NOMO-1 treated with dmso at 0.1 percent for 144 hours (cell line): Measurements from ENCODE around the gene FAHD2B.
"Not testable (repeated sequence)": the region's sequence is repeated elsewhere in the genome, so short reads cannot be mapped to it uniquely, and the experiment has no call there.

Experiments used
- DNase-seq: peaks from one replicate; lab custom pipeline; 2025; ENCODE audit not compliant: unreplicated experiment; lab: John Stamatoyannopoulos, UW

FAHD2B gene

GRCh38 chr2:97068722-97069121, 26.0 kb downstream of the FAHD2B start:
- not testable (repeated sequence) for DNase-seq

DNA sequence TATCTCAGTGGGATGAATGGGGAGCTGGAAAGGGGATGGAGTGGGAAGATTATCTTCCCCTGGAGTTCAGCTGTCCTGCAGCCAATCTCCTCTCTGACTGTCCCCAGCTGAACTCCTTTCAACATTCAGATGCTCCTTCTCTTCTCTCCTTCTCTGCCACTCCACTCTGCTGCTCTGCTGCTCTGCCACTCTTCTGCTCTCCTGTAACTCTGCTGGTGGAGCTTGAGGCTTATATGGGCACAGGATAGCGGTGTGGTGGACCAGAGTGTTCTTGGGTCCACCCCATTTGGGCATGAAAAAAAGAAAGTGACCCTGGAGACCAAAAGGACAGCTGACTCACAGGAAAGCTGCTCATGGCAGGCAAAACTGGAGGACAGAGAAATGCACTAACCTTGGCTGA, 26.6 kb downstream of the FAHD2B start:
- no peak for DNase-seq

GRCh38 chr2:97067279-97068004, 27.2 kb downstream of the FAHD2B start:
- no peak for DNase-seq

- DNase-seq = not testable (repeated sequence)
These were observed 28.7 kb downstream of the FAHD2B start for GRCh38 chr2:97066030-97066429.

DNA sequence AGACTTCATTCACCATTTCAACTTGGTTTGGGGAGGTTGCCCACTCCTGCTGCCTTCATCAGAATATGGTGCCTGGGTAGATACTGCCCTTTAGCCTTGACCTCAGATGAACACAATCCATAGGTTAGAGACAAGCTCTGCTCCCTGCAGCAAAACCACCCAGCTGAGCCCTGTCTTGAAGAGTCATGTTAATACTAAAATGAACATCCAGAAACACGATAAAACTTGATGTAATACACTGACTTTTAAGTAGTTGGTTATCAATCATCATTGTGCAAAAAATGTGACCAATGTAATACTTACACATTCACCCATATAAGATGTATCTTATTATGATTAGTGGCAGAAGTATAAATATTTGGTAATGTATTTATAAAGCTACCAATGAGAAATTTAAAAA, 32.7 kb downstream of the FAHD2B start:
- DNase-seq = not testable (repeated sequence)

- not testable (repeated sequence) for DNase-seq
These were observed 34.9 kb downstream of the FAHD2B start for GRCh38 chr2:97059782-97060181.

- not testable (repeated sequence) for DNase-seq
These were observed 38.5 kb downstream of the FAHD2B start for GRCh38 chr2:97056150-97056549.

GRCh38 chr2:97050032-97050431, 44.6 kb downstream of the FAHD2B start:
- DNase-seq = not testable (repeated sequence)

DNA sequence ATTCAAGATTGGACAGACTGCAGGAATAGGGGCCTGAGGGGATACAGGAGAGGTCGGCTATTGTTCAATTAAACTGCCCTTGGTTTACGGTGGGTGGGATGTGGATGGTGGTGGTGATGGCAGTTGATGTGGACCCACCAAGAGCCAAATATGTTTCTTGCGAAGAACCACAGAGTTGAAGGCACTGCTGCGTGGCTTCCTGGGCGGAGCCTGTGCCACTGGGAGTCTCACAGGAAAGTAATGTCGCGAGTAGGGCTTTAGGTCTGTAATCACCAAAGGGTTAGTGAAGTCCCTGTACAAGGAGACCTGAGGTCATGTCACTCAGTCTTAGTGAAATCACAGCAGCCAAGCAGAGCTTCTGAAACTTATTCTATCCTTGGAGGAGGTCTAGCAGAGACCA, 46.2 kb downstream of the FAHD2B start:
- DNase-seq = not testable (repeated sequence)

- not testable (repeated sequence) for DNase-seq
These were observed 48.0 kb downstream of the FAHD2B start for GRCh38 chr2:97046676-97047075.

- not testable (repeated sequence) for DNase-seq
These were observed 48.7 kb downstream of the FAHD2B start for GRCh38 chr2:97045895-97046499.
